ENCODE measurements around the gene VPS18. TPM values are rescaled to one million over a fixed set of nuclear protein-coding genes. Genes with fewer than 3 reads are reported as not detected.
A peak's percentile ranks its signal among the peaks of the same experiment; 100 is the strongest.

Gene VPS18
- total RNA-seq, 1 donor from 2014 or later: 36.7 TPM

- Mint-ChIP-seq H3K4me1 (ENCODE audit: unreplicated experiment) (peaks cover 5% of the 10 kb centered on the region), H3K27ac (ENCODE audit: unreplicated experiment) (peak overlapping the region; percentile 32), H3K4me3 (ENCODE audit: unreplicated experiment) (no peak overlapping the region)
Measured at GRCh38 chr15:40886586-40886985, 7.7 kb upstream of the VPS18 start.

GRCh38 chr15:40889112-40889511, 5.1 kb upstream of the VPS18 start:
- no peaks in the 10 kb centered on the region for H3K27me3 Mint-ChIP-seq (ENCODE audit: unreplicated experiment)
- peaks cover 13% of the 10 kb centered on the region for H3K4me1 Mint-ChIP-seq (ENCODE audit: unreplicated experiment)
- H3K36me3 Mint-ChIP-seq (ENCODE audit: unreplicated experiment): no peaks in the 10 kb centered on the region
- no peaks in the 10 kb centered on the region for H3K9me3 Mint-ChIP-seq (ENCODE audit: unreplicated experiment)
- H3K4me3 Mint-ChIP-seq (ENCODE audit: unreplicated experiment): no peak overlapping the region
- H3K27ac Mint-ChIP-seq (ENCODE audit: unreplicated experiment): no peak overlapping the region
- TF ChIP-seq CTCF (IDR thresholded peaks at IDR 0.05): no peak
- DNase-seq (ENCODE audit: extremely low spot score, unreplicated experiment): no peak

More at GRCh38 chr15:40886586-40886985, 7.7 kb upstream of the VPS18 start:
- H3K27me3 Mint-ChIP-seq (ENCODE audit: unreplicated experiment): no peaks in the 10 kb centered on the region
- TF ChIP-seq CTCF (IDR thresholded peaks at IDR 0.05): no peak
- no peaks in the 10 kb centered on the region for H3K36me3 Mint-ChIP-seq (ENCODE audit: unreplicated experiment)
- no peaks in the 10 kb centered on the region for H3K9me3 Mint-ChIP-seq (ENCODE audit: unreplicated experiment)
- no peak for DNase-seq (ENCODE audit: extremely low spot score, unreplicated experiment)

- H3K27ac Mint-ChIP-seq (ENCODE audit: unreplicated experiment): no peak overlapping the region
- H3K36me3 Mint-ChIP-seq (ENCODE audit: unreplicated experiment): peaks cover 6% of the 10 kb centered on the region
- H3K27me3 Mint-ChIP-seq (ENCODE audit: unreplicated experiment): no peaks in the 10 kb centered on the region
- H3K9me3 Mint-ChIP-seq (ENCODE audit: unreplicated experiment): no peaks in the 10 kb centered on the region
- no peak for DNase-seq (ENCODE audit: extremely low spot score, unreplicated experiment)
- no peak overlapping the region for H3K4me3 Mint-ChIP-seq (ENCODE audit: unreplicated experiment)
- no peak for TF ChIP-seq CTCF (IDR thresholded peaks at IDR 0.05)
- H3K4me1 Mint-ChIP-seq (ENCODE audit: unreplicated experiment): peaks cover 26% of the 10 kb centered on the region
Measured at GRCh38 chr15:40891138-40891537, 3.1 kb upstream of the VPS18 start.

GRCh38 chr15:40891810-40892446, 2.3 kb upstream of the VPS18 start:
- Mint-ChIP-seq H3K27ac (ENCODE audit: unreplicated experiment) (no peak overlapping the region), H3K4me1 (ENCODE audit: unreplicated experiment) (peaks cover 22% of the 10 kb centered on the region), H3K4me3 (ENCODE audit: unreplicated experiment) (no peak overlapping the region), H3K36me3 (ENCODE audit: unreplicated experiment) (peaks cover 7% of the 10 kb centered on the region), H3K27me3 (ENCODE audit: unreplicated experiment) (no peaks in the 10 kb centered on the region), H3K9me3 (ENCODE audit: unreplicated experiment) (no peaks in the 10 kb centered on the region)
- TF ChIP-seq CTCF (IDR thresholded peaks at IDR 0.05): peak; percentile 79
- no peak for DNase-seq (ENCODE audit: extremely low spot score, unreplicated experiment)

- Mint-ChIP-seq H3K36me3 (ENCODE audit: unreplicated experiment) (peaks cover 12% of the 10 kb centered on the region), H3K4me3 (ENCODE audit: unreplicated experiment) (peak overlapping the region; percentile 22), H3K9me3 (ENCODE audit: unreplicated experiment) (no peaks in the 10 kb centered on the region), H3K27ac (ENCODE audit: unreplicated experiment) (no peak overlapping the region), H3K4me1 (ENCODE audit: unreplicated experiment) (peaks cover 22% of the 10 kb centered on the region), H3K27me3 (ENCODE audit: unreplicated experiment) (no peaks in the 10 kb centered on the region)
- no peak for DNase-seq (ENCODE audit: extremely low spot score, unreplicated experiment)
- no peak for TF ChIP-seq CTCF (IDR thresholded peaks at IDR 0.05)
Measured at GRCh38 chr15:40892447-40893012, 1.7 kb upstream of the VPS18 start.

All from osteocyte (in vitro differentiated cells).